ENCODE results near the gene ANXA2. TPM values are rescaled to one million over a fixed set of nuclear protein-coding genes. Genes with fewer than 3 reads are reported as not detected.

The ANXA2 gene
- total and polyA plus RNA-seq, 2 experiments from 2014 or later = 202 to 225 TPM

GRCh38 chr15:60389261-60390077 lies 8.3 kb downstream of the ANXA2 start:
- no peak overlapping the region for H3K27ac Mint-ChIP-seq
- no peak overlapping the region for H3K4me2 ChIP-seq
- no peak for TF ChIP-seq JUNB (IDR thresholded peaks at IDR 0.05; ENCODE audit: unreplicated experiment)
- TF ChIP-seq POLR2AphosphoS5 (IDR thresholded peaks at IDR 0.05; ENCODE audit: low read depth) = no peak
- no peak for TF ChIP-seq STAT1 (IDR thresholded peaks at IDR 0.05; ENCODE audit: unreplicated experiment)
- TF ChIP-seq, protein P1, sequence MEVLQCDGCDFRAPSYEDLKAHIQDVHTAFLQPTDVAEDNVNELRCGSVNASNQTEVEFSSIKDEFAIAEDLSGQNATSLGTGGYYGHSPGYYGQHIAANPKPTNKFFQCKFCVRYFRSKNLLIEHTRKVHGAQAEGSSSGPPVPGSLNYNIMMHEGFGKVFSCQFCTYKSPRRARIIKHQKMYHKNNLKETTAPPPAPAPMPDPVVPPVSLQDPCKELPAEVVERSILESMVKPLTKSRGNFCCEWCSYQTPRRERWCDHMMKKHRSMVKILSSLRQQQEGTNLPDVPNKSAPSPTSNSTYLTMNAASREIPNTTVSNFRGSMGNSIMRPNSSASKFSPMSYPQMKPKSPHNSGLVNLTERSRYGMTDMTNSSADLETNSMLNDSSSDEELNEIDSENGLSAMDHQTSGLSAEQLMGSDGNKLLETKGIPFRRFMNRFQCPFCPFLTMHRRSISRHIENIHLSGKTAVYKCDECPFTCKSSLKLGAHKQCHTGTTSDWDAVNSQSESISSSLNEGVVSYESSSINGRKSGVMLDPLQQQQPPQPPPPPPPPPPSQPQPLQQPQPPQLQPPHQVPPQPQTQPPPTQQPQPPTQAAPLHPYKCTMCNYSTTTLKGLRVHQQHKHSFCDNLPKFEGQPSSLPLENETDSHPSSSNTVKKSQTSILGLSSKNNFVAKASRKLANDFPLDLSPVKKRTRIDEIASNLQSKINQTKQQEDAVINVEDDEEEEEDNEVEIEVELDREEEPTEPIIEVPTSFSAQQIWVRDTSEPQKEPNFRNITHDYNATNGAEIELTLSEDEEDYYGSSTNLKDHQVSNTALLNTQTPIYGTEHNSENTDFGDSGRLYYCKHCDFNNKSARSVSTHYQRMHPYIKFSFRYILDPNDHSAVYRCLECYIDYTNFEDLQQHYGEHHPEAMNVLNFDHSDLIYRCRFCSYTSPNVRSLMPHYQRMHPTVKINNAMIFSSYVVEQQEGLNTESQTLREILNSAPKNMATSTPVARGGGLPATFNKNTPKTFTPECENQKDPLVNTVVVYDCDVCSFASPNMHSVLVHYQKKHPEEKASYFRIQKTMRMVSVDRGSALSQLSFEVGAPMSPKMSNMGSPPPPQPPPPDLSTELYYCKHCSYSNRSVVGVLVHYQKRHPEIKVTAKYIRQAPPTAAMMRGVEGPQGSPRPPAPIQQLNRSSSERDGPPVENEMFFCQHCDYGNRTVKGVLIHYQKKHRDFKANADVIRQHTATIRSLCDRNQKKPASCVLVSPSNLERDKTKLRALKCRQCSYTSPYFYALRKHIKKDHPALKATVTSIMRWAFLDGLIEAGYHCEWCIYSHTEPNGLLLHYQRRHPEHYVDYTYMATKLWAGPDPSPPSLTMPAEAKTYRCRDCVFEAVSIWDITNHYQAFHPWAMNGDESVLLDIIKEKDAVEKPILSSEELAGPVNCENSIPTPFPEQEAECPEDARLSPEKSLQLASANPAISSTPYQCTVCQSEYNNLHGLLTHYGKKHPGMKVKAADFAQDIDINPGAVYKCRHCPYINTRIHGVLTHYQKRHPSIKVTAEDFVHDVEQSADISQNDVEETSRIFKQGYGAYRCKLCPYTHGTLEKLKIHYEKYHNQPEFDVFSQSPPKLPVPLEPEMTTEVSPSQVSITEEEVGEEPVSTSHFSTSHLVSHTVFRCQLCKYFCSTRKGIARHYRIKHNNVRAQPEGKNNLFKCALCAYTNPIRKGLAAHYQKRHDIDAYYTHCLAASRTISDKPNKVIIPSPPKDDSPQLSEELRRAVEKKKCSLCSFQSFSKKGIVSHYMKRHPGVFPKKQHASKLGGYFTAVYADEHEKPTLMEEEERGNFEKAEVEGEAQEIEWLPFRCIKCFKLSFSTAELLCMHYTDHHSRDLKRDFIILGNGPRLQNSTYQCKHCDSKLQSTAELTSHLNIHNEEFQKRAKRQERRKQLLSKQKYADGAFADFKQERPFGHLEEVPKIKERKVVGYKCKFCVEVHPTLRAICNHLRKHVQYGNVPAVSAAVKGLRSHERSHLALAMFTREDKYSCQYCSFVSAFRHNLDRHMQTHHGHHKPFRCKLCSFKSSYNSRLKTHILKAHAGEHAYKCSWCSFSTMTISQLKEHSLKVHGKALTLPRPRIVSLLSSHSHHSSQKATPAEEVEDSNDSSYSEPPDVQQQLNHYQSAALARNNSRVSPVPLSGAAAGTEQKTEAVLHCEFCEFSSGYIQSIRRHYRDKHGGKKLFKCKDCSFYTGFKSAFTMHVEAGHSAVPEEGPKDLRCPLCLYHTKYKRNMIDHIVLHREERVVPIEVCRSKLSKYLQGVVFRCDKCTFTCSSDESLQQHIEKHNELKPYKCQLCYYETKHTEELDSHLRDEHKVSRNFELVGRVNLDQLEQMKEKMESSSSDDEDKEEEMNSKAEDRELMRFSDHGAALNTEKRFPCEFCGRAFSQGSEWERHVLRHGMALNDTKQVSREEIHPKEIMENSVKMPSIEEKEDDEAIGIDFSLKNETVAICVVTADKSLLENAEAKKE (CRISPR knock-in tag; IDR thresholded peaks at IDR 0.05) = no peak
- TF ChIP-seq, protein P2, sequence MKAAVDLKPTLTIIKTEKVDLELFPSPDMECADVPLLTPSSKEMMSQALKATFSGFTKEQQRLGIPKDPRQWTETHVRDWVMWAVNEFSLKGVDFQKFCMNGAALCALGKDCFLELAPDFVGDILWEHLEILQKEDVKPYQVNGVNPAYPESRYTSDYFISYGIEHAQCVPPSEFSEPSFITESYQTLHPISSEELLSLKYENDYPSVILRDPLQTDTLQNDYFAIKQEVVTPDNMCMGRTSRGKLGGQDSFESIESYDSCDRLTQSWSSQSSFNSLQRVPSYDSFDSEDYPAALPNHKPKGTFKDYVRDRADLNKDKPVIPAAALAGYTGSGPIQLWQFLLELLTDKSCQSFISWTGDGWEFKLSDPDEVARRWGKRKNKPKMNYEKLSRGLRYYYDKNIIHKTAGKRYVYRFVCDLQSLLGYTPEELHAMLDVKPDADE (IDR thresholded peaks at IDR 0.05) = no peak

More at GRCh38 chr15:60389261-60390077, 8.3 kb downstream of the ANXA2 start:
- no peaks in the 10 kb centered on the region for H3K27me3 Mint-ChIP-seq (ENCODE audit: insufficient read depth, low read depth, poor library complexity)
- no peaks in the 10 kb centered on the region for H3K27me3 ChIP-seq (ENCODE audit: insufficient read depth)
- H3K4me3 ChIP-seq = no peak overlapping the region
- H3F3A ChIP-seq (replicated peaks; ENCODE audit: low read depth) = no peaks in the 10 kb centered on the region
- H3K4me1 Mint-ChIP-seq = peaks cover 40% of the 10 kb centered on the region
- no peak for ATAC-seq
- peaks cover 6% of the 10 kb centered on the region; the same call in 1 of the 2 replicates for H3K36me3 ChIP-seq (ENCODE audit: insufficient read depth)
- H4K20me1 ChIP-seq (replicated peaks; ENCODE audit: insufficient read depth) = peaks cover 31% of the 10 kb centered on the region; the same call in 1 of the 2 replicates
- H2AFZ ChIP-seq = no peak overlapping the region
- H3K9me3 Mint-ChIP-seq = no peaks in the 10 kb centered on the region
- no peak overlapping the region for H3K4me3 Mint-ChIP-seq
- H3K9me2 ChIP-seq (ENCODE audit: insufficient read depth) = no peaks in the 10 kb centered on the region
- peaks cover 37% of the 10 kb centered on the region for H3K4me1 ChIP-seq (ENCODE audit: insufficient read depth)
- DNase-seq (ENCODE audit: low spot score) = no peak
- H3K27ac ChIP-seq (ENCODE audit: low read depth) = no peak overlapping the region
- H3K36me3 Mint-ChIP-seq (ENCODE audit: low read depth) = no peaks in the 10 kb centered on the region; the same call in 2 of the 3 replicates
- peaks cover 87% of the 10 kb centered on the region for H3K79me2 ChIP-seq (replicated peaks; ENCODE audit: insufficient read depth)

All from GM23338 (cell line).